Endodermal cell (in vitro differentiated cells): Measurements from ENCODE around the gene LPIN1. TPM values are rescaled to one million over a fixed set of nuclear protein-coding genes. Genes with fewer than 3 reads are reported as not detected.

Experiments used
- DNase-seq: peaks from one replicate; pipeline ENCODE4 v3.0.0-alpha.2; 2017
- H3K27ac ChIP-seq: 2 replicates; pipeline ENCODE4 v1.5.1; 2013; ENCODE audit warnings: mild to moderate bottlenecking, low read depth, low read length, moderate library complexity
- H3K27me3 ChIP-seq: 2 replicates; pipeline ENCODE4 v1.6.1; 2013; ENCODE audit warnings: mild to moderate bottlenecking, low read length, moderate library complexity; ENCODE audit not compliant: insufficient read depth, control insufficient read depth, poor library complexity, severe bottlenecking
- H3K36me3 ChIP-seq: 2 replicates; pipeline ENCODE4 v1.7.0; 2013; ENCODE audit warnings: mild to moderate bottlenecking, low read length, moderate library complexity; ENCODE audit not compliant: control insufficient read depth, insufficient read depth
- H3K4me1 ChIP-seq: one replicate; pipeline ENCODE4 v1.7.0; 2013; ENCODE audit warnings: low read length; ENCODE audit not compliant: control insufficient read depth, insufficient read depth
- H3K4me3 ChIP-seq: 2 replicates; pipeline ENCODE4 v1.5.1; 2013; ENCODE audit warnings: mild to moderate bottlenecking, low read length, moderate library complexity
- H3K9ac ChIP-seq: 2 replicates; pipeline ENCODE4 v1.6.1; 2013; ENCODE audit warnings: mild to moderate bottlenecking, low read length, moderate library complexity; ENCODE audit not compliant: poor library complexity, severe bottlenecking; ENCODE audit errors: extremely low read depth
- H3K9me3 ChIP-seq: 2 replicates; pipeline ENCODE4 v1.6.1; 2013; ENCODE audit warnings: mild to moderate bottlenecking, low read length, moderate library complexity; ENCODE audit not compliant: control insufficient read depth
- H3K27ac Mint-ChIP-seq: 2 replicates; pipeline ENCODE4 v1.8.0; 2020; ENCODE audit warnings: mixed read lengths
- H3K27me3 Mint-ChIP-seq: 2 replicates; pipeline ENCODE4 v1.8.0; 2021; ENCODE audit warnings: mild to moderate bottlenecking, mixed read lengths; ENCODE audit not compliant: insufficient read depth
- H3K36me3 Mint-ChIP-seq: 2 replicates; pipeline ENCODE4 v1.8.0; 2020; ENCODE audit warnings: low read depth, mixed read lengths
- H3K4me1 Mint-ChIP-seq: 2 replicates; pipeline ENCODE4 v1.8.0; 2020; ENCODE audit warnings: mixed read lengths
- H3K4me3 Mint-ChIP-seq: 2 replicates; pipeline ENCODE4 v1.8.0; 2020; ENCODE audit warnings: mild to moderate bottlenecking, moderate library complexity, mixed read lengths
- H3K9me3 Mint-ChIP-seq: 2 replicates; pipeline ENCODE4 v1.8.0; 2020; ENCODE audit warnings: mild to moderate bottlenecking, mixed read lengths
- CTCF ChIP-seq: fragments of 200-600 bp; sonication (generic); conservative IDR thresholded peaks from 2 replicates; pipeline ENCODE4 v1.5.0; 2021; ENCODE audit warnings: antibody characterized with exemption, mild to moderate bottlenecking
- WGBS, 2 experiments: methylation state at CpG; one replicate each; pipeline versions ENCODE4 v1.1.5 to v1.1.7; 2013; ENCODE audit warnings: missing lambda C conversion rate in 2 of 2, mixed read lengths in 1 of 2; ENCODE audit not compliant: insufficient coverage in 1 of 2, insufficient read length in 1 of 2; 5-methylcytosine and 5-hydroxymethylcytosine counted together
- total RNA-seq, 2 donors: library from RNA; stranded (reverse); fragmentation: NEBNext Ultra II Directional in 1 of 2; extraction: Animal tissue kit (Norgen Biotek cat#: 25700) in 1 of 2; gene quantifications; 2 replicates in 1 of 2; 3 replicates in 1 of 2; pipeline ENCODE4 v1.2.1, GENCODE V29; 2021

Gene LPIN1
- total RNA-seq, 2 donors from 2014 or later: 23.9 to 24.3 TPM

- Mint-ChIP-seq H3K4me1 (peaks cover 6% of the 10 kb centered on the region), H3K36me3 (no peaks in the 10 kb centered on the region), H3K27me3 (peaks cover 5% of the 10 kb centered on the region), H3K9me3 (no peaks in the 10 kb centered on the region), H3K27ac (no peak overlapping the region), H3K4me3 (no peak overlapping the region)
- Histone ChIP-seq H3K9ac (no peak overlapping the region), H3K4me1 (no peaks in the 10 kb centered on the region), H3K9me3 (no peaks in the 10 kb centered on the region), H3K4me3 (no peak overlapping the region), H3K27me3 (no peaks in the 10 kb centered on the region), H3K36me3 (no peaks in the 10 kb centered on the region), H3K27ac (no peak overlapping the region)
- no peak for TF ChIP-seq CTCF
- no peak for DNase-seq
These were observed 23.4 kb upstream of the LPIN1 start for GRCh38 chr2:11723061-11723371.

DNA sequence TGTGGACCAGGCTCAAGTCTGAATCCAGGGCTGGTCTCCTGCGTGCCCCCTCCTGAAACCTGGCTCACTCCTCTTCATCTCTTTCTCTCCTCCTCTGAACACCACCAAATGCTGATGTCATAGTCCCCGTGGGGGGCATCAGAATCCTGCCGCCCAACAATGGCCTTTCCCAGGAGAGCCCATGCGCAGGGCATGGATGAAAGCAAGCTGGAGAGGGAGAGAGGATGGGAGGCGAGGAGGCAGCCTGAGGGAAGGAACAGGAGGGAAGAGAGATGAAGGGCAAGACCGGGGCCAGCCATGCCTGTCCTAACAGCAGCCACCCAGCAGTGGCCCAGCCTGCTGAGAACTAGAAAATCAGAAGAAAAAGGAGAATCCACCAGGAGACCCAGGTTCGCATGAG, 22.3 kb upstream of the LPIN1 start:
- Histone ChIP-seq H3K9me3 (no peaks in the 10 kb centered on the region), H3K27ac (no peak overlapping the region), H3K4me3 (no peak overlapping the region), H3K36me3 (no peaks in the 10 kb centered on the region), H3K9ac (no peak overlapping the region), H3K4me1 (no peaks in the 10 kb centered on the region), H3K27me3 (no peaks in the 10 kb centered on the region)
- DNase-seq: no peak
- peaks cover 5% of the 10 kb centered on the region for H3K27me3 Mint-ChIP-seq
- TF ChIP-seq CTCF: no peak
- peaks cover 2% of the 10 kb centered on the region for H3K4me1 Mint-ChIP-seq
- H3K36me3 Mint-ChIP-seq: no peaks in the 10 kb centered on the region
- no peaks in the 10 kb centered on the region for H3K9me3 Mint-ChIP-seq
- H3K27ac Mint-ChIP-seq: no peak overlapping the region
- WGBS, 2 experiments: 86 to 87% methylated on average over 5 to 7 of the region's 7 CpGs
- H3K4me3 Mint-ChIP-seq: no peak overlapping the region

DNA sequence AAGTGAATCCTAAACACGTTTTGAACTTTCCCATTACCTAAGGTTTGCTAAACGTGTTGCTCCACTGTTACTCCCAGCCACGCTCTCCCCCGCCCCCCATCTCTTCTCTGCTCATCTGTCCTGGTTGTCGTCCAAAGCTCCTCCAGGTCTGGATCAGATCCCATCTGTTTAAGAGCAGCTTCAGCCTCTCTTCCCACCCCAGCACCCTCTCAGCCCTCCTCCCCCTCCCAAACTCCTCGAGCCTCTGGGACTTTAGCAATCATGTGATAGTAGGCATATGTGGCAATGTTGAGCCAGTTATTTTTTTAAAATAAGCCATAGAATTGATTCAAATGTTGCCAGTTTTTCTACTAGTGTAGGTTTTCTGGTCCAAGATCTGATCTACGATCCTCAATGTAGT, 20.0 kb upstream of the LPIN1 start:
- DNase-seq: no peak
- H3K4me3 ChIP-seq: no peak overlapping the region
- H3K27ac ChIP-seq: no peak overlapping the region
- no peaks in the 10 kb centered on the region for H3K9me3 Mint-ChIP-seq
- H3K4me3 Mint-ChIP-seq: no peak overlapping the region
- no peak overlapping the region for H3K27ac Mint-ChIP-seq
- no peaks in the 10 kb centered on the region for H3K27me3 ChIP-seq
- no peaks in the 10 kb centered on the region for H3K4me1 ChIP-seq
- H3K9ac ChIP-seq: no peak overlapping the region
- peaks cover 5% of the 10 kb centered on the region for H3K27me3 Mint-ChIP-seq
- H3K9me3 ChIP-seq: no peaks in the 10 kb centered on the region
- no peaks in the 10 kb centered on the region for H3K36me3 Mint-ChIP-seq
- 77 to 84% methylated on average over 4 to 7 of the region's 7 CpGs for WGBS, 2 experiments
- no peaks in the 10 kb centered on the region for H3K4me1 Mint-ChIP-seq
- no peaks in the 10 kb centered on the region for H3K36me3 ChIP-seq
- TF ChIP-seq CTCF: no peak
